ENCODE measurements around the gene CNTLN. TPM values are rescaled to one million over a fixed set of nuclear protein-coding genes. Genes with fewer than 3 reads are reported as not detected.
A peak's percentile ranks its signal among the peaks of the same experiment; 100 is the strongest.

Gene CNTLN
- total and polyA plus RNA-seq, 8 donors: 0.58 to 28.5 (median 3.3) TPM

DNA sequence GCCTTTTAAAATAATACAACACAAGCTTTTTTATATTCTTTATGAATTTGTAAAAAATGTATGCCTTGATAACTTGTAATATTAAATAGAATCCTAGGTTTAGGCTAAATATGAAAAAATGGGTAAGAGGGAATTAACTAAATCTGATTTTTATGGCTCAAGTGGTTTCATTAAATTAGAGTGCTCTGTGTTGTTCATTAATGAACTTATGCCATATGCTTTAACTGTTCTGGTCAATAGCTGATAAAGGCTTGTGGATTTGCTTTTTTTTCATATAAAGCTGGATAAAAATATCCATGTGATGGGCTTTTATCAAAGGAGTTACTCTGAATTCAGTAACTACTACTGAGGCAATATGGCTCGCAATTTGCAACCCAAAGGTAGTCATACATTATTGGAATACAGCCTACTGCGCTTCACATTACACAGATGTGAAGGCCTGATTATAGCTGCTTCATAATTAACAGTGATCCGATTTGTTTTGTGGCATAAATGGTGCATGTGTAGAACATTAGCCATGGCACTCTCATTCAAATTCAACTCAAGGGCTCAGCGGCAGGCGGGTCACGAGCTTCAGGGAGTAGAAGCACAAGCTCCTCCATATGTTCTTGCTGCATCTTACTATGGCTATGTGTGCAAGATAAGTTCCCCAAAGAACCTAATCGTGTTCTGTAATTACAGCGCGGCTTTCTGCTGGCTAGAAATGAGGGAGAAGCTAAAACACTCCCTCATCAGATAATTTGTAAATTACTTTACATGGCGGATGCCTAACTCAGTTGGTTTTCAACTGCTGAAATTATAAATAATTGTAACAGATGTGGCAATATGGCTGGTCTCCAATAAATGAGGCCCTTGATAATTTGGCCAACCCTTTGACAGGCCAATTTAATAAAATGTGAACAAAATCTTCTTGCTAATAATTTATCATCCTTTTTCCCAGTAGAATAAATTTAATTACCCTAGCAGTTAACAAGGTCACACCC is 188.3 kb downstream of the CNTLN start:
- DNase-seq: peak in 1 of 2 donors; percentile 26
- H3K27me3 ChIP-seq: no peaks in the 10 kb centered on the region
- H3K36me3 ChIP-seq: peaks cover 0 to 6% (median 0%) of the 10 kb centered on the region in 4 donors
- WGBS, 5 donors: 94 to 96% (median 95%) methylated on average over 10 of the region's 10 CpGs
- no peaks in the 10 kb centered on the region for H3K4me1 ChIP-seq
- no peaks in the 10 kb centered on the region for H3K9me3 ChIP-seq
- intact Hi-C loops (cut with DNase I; ENCODE audit: low total_unique reads): no loop called here
- no peak overlapping the region for H3K4me3 ChIP-seq
- TF ChIP-seq, protein P1, sequence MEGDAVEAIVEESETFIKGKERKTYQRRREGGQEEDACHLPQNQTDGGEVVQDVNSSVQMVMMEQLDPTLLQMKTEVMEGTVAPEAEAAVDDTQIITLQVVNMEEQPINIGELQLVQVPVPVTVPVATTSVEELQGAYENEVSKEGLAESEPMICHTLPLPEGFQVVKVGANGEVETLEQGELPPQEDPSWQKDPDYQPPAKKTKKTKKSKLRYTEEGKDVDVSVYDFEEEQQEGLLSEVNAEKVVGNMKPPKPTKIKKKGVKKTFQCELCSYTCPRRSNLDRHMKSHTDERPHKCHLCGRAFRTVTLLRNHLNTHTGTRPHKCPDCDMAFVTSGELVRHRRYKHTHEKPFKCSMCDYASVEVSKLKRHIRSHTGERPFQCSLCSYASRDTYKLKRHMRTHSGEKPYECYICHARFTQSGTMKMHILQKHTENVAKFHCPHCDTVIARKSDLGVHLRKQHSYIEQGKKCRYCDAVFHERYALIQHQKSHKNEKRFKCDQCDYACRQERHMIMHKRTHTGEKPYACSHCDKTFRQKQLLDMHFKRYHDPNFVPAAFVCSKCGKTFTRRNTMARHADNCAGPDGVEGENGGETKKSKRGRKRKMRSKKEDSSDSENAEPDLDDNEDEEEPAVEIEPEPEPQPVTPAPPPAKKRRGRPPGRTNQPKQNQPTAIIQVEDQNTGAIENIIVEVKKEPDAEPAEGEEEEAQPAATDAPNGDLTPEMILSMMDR (IDR thresholded peaks at IDR 0.05): no peak
- TF ChIP-seq EP300 (IDR thresholded peaks at IDR 0.05) (no peak), POLR2A (IDR thresholded peaks at IDR 0.05) (no peak), POLR2AphosphoS5 (IDR thresholded peaks at IDR 0.05) (no peak)
- no peak overlapping the region for H3K27ac ChIP-seq

DNA sequence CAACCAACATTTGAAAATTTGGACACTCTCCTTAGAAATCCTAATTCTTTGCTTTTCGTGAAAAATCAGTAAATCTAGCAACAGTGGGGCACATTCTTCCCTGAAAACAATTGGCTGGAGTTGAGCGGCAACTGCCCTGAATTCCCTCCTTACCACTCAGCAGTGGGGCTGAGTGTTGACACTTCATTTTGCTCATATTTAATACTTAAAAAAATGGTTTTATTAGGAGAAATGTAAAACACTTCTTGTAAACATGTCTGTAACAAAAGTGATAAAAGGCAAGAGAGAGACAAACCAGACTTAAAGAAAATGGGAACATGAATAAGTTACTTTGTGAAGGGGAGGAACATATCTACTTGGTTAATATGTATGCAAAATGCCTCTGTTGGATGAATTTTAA is 193.5 kb downstream of the CNTLN start:
- Histone ChIP-seq H3K4me1 (no peaks in the 10 kb centered on the region), H3K27ac (no peak overlapping the region), H3K4me3 (no peak overlapping the region), H3K36me3 (peaks cover 0 to 4% (median 0%) of the 10 kb centered on the region in 4 donors), H3K27me3 (no peaks in the 10 kb centered on the region), H3K9me3 (no peaks in the 10 kb centered on the region)
- DNase-seq: no peak
- TF ChIP-seq, protein P1 (IDR thresholded peaks at IDR 0.05): no peak
- TF ChIP-seq EP300 (IDR thresholded peaks at IDR 0.05) (no peak), POLR2AphosphoS5 (IDR thresholded peaks at IDR 0.05) (no peak), POLR2A (IDR thresholded peaks at IDR 0.05) (no peak)
- intact Hi-C loops (cut with DNase I; ENCODE audit: low total_unique reads): no loop called here
- WGBS, 5 donors: 86 to 95% (median 93%) methylated on average over 2 of the region's 2 CpGs

DNA sequence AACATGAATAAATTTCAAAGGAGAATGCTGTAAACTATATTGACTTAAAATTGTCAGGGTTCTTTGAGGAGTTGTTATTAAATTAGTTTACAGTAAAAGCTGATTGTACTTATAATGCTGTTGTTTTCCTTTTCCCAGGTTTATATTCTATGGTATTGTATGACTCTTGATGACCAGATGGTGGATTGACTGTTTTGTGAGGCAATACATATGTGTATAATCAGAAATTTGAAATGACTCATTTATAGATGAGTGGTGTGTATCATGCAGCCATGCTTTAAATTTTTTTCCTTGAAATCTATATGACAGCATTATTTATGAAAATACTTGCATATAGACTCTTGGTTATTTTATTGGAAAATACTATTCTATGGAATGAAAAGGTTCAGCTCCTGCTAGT is 195.3 kb downstream of the CNTLN start:
- H3K4me1 ChIP-seq: no peaks in the 10 kb centered on the region
- TF ChIP-seq POLR2A (IDR thresholded peaks at IDR 0.05) (no peak), POLR2AphosphoS5 (IDR thresholded peaks at IDR 0.05) (no peak), EP300 (IDR thresholded peaks at IDR 0.05) (no peak)
- TF ChIP-seq, protein P1 (IDR thresholded peaks at IDR 0.05): no peak
- no peak overlapping the region for H3K27ac ChIP-seq
- DNase-seq: no peak
- intact Hi-C loops (cut with DNase I; ENCODE audit: low total_unique reads): no loop called here
- H3K27me3 ChIP-seq: no peaks in the 10 kb centered on the region
- H3K36me3 ChIP-seq: peaks cover 0 to 9% (median 6%) of the 10 kb centered on the region in 4 donors
- H3K9me3 ChIP-seq: no peaks in the 10 kb centered on the region
- H3K4me3 ChIP-seq: no peak overlapping the region

DNA sequence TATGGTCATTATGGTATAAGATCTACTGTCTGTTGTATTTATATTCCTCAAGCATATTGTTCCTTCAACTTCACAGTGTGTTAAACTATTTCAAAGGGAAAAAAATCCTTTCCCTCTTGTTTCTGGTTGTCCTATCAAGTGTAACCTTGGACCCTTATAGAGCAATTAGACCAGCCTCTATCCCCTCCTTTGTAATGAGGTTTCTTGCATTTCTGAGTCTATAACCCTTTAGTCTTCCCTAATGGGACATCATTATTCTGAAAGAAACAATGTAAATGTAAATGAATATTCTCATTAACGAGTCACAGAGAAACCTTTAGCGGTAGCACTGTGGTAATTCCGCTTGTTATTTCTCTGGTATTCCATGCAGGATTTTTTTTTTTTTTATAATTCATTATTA is 197.3 kb downstream of the CNTLN start:
- intact Hi-C loops (cut with DNase I; ENCODE audit: low total_unique reads): no loop called here
- H3K4me3 ChIP-seq: no peak overlapping the region
- no peaks in the 10 kb centered on the region for H3K9me3 ChIP-seq
- no peak overlapping the region for H3K27ac ChIP-seq
- no peaks in the 10 kb centered on the region for H3K27me3 ChIP-seq
- no peak for DNase-seq
- no peak for TF ChIP-seq POLR2A (IDR thresholded peaks at IDR 0.05)
- TF ChIP-seq, protein P1 (IDR thresholded peaks at IDR 0.05): no peak
- TF ChIP-seq POLR2AphosphoS5 (IDR thresholded peaks at IDR 0.05): no peak
- no peak for TF ChIP-seq EP300 (IDR thresholded peaks at IDR 0.05)
- H3K36me3 ChIP-seq: peaks cover 0 to 9% (median 6%) of the 10 kb centered on the region in 4 donors
- H3K4me1 ChIP-seq: no peaks in the 10 kb centered on the region
- WGBS, 5 donors: 88 to 92% (median 90%) methylated on average over 3 of the region's 3 CpGs
